Retina (tissue), 1 donor: ENCODE measurements around the gene NCL.

ENCODE experiments used
- DNase-seq: peaks from one replicate; pipeline ENCODE4 v3.0.0-alpha.2; 2016

The NCL gene

GRCh38 chr2:231463698-231464575, at the start of gene NCL:
Gene NCL (minus strand): TSS chr2:231464484. CDS start chr2:231464353, 131 bp downstream.
- peak; percentile 99 for DNase-seq

- DNase-seq: no peak
Measured at GRCh38 chr2:231513746-231514224, 49.5 kb upstream of the NCL start.

GRCh38 chr2:231512222-231512621, 47.9 kb upstream of the NCL start:
- peak; percentile 79 for DNase-seq

GRCh38 chr2:231503766-231504165, 39.5 kb upstream of the NCL start:
- no peak for DNase-seq

GRCh38 chr2:231502596-231502995, 38.3 kb upstream of the NCL start:
- no peak for DNase-seq

GRCh38 chr2:231497651-231498050, 33.4 kb upstream of the NCL start:
- no peak for DNase-seq

- DNase-seq: no peak
Measured at GRCh38 chr2:231494669-231495068, 30.4 kb upstream of the NCL start.

- DNase-seq: no peak
Measured at GRCh38 chr2:231490801-231491200, 26.5 kb upstream of the NCL start.

GRCh38 chr2:231489990-231490389, 25.7 kb upstream of the NCL start:
- no peak for DNase-seq

- DNase-seq: no peak
Measured at GRCh38 chr2:231488331-231488730, 24.0 kb upstream of the NCL start.

- no peak for DNase-seq
Measured at GRCh38 chr2:231486851-231487596, 22.7 kb upstream of the NCL start.

- DNase-seq: peak; percentile 38
Measured at GRCh38 chr2:231483398-231484329, 19.4 kb upstream of the NCL start.

GRCh38 chr2:231482806-231483391, 18.6 kb upstream of the NCL start:
- DNase-seq: peak; percentile 89

- DNase-seq: no peak
Measured at GRCh38 chr2:231480781-231481180, 16.5 kb upstream of the NCL start.

- no peak for DNase-seq
Measured at GRCh38 chr2:231479455-231479854, 15.2 kb upstream of the NCL start.

- DNase-seq: no peak
Measured at GRCh38 chr2:231476920-231477319, 12.6 kb upstream of the NCL start.

- no peak for DNase-seq
Measured at GRCh38 chr2:231475965-231476364, 11.7 kb upstream of the NCL start.

- no peak for DNase-seq
Measured at GRCh38 chr2:231472816-231473215, 8.5 kb upstream of the NCL start.

- no peak for DNase-seq
Measured at GRCh38 chr2:231470246-231470900, 6.1 kb upstream of the NCL start.

- DNase-seq: no peak
Measured at GRCh38 chr2:231469583-231469950, 5.3 kb upstream of the NCL start.

- no peak for DNase-seq
Measured at GRCh38 chr2:231467613-231468530, 3.6 kb upstream of the NCL start.
